NCI-H2029 treated with DMSO at 0.1 percent for 48 hours (cell line): ENCODE measurements around the gene FNDC3B.
"Not testable (repeated sequence)": the region's sequence is repeated elsewhere in the genome, so short reads cannot be mapped to it uniquely, and the experiment has no call there.

ENCODE experiments used
- DNase-seq: peaks from one replicate; lab custom pipeline; 2025; lab: John Stamatoyannopoulos, UW

FNDC3B gene

DNA sequence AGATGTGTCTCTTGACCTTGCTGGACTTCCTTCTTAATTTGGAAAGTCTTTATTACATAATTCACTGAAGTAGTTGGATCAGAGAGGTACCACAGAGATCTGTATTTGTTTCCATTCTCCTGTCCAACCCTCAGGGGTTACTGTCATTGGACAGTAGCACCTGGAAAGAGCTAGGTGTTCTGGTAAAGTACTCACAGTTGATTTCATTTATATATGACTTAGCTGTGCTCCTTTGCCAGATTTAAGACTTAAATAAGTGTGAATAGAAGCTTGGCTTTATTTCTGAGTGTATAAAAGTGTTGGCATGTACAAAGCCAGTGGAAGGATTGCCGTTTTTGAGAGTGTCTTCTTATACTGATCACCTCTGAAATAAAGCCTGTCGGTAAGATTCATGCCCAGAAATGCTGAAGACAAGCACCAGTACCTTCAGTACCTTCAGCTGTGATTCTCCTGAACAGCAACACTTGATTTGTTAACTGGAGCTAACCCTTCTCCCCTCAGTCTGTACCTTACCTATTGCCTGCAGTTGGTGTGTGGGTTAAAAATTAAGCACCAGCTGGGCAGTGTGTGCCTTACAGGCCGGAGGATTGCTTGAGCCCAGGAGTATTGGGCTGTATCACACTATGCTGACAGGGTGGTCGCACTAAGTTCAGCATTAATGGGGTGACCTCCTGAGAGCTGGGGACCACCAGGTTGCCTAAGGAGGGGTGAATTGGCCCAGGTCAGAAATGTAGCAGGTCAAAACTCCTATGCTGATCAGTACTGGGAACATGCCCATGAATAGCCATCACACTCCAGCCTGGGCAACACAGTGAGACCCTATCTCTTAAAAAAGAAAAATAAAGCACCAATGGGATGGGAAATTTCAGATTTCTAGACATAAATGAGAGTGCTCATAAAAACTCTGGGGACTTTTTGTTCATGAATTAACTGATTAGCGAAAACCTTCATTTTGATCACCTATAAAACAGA is 197.7 kb downstream of the FNDC3B start:
- DNase-seq: no peak

DNA sequence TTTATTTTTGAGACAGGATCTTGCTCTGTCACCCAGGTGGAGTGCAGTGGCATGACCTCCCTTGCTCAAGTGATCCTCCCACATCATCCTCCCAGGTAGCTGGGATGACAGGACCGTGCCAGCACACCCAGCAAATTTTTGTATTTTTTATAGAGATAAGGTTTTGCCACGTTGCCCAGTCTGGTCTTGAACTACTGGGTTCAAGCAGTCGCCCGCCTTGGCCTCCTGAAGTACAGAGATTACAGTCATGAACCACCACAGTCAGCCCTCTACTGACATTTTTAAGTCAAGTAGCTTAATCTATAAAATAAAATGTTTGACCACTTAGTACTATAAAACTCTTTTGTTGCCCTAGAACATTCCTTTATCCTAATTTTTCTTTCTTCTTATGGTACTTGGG is 198.8 kb downstream of the FNDC3B start:
- no peak for DNase-seq

DNA sequence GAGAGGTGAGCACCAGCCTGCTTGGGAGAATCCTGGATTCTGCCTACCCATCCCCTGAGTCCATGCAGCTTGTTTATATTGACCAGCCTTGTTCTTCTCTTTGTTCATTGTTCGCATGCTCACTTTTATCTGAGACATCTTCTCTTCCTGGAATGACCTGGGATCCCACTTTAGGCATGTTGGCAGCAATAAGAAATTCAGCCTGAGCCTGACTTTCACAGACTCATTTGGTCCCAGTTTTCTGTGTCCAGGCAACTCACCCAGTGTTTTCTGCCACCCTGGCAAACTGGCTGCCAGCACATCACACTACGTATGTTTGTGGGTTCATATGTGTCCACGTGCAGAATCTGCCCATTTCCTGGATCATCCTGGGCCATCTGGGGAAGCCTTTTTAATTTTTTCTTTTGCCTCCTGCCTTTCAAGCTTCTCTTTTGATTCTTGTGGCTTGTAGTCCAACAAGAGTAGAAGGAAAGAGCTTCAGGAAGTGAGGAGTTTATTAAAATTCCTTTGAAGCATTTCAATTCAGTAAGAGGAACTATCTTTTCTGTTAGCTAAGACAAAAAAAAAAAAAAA is 199.9 kb downstream of the FNDC3B start:
- no peak for DNase-seq

DNA sequence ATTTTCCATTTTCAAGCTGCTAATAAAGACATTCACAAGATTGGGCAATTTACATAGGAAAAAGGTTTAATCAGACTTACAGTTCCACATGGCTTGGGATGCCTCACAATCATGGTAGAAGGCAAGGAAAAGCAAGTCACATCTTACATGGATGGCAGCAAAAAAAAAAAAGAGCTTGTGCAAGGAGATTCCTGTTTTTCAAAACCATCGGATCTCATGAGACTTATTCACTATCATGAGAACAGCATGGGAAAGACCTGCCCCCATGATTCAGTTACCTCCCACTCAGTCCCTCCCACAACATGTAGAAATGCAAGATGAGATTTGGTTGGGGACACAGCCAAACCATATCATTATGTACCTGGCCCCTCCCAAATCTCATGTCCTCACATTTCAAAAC is 202.0 kb downstream of the FNDC3B start:
- DNase-seq: no peak

DNA sequence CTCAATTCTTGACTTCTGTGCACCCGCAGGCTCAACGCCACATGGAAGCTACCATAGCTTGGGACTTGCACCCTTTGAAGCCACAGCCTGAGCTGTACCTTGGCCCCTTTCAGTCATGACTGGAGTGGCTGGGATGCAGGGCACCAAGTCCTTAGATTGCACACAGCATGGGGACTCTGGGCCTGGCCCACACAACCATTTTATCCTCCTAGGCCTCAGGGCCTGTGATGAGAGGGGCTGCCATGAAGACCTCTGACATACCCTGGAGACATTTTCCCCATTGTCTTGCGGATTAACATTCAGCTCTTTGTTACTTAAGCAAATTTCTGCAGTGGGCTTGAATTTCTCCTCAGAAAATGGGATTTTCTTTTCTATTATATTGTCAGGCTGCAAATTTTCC is 203.1 kb downstream of the FNDC3B start:
- not testable (repeated sequence) for DNase-seq

DNA sequence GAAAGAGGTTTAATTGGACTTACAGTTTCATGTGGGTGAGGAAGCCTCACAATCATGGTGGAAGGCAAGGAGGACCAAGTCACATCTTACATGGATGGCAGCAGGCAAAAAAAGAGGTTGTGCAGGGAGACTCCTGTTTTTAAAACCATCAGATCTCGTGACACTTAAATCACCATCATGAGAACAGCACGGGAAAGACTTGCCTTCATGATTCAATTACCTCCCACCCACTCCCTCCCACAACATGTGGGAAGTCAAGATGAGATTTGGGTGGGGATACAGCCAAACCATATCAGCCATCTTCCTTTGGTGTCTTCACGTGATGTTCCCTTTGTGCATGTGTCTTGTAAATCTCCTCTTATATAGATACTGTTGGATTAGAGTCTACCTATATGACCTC is 204.0 kb downstream of the FNDC3B start:
- not testable (repeated sequence) for DNase-seq

DNA sequence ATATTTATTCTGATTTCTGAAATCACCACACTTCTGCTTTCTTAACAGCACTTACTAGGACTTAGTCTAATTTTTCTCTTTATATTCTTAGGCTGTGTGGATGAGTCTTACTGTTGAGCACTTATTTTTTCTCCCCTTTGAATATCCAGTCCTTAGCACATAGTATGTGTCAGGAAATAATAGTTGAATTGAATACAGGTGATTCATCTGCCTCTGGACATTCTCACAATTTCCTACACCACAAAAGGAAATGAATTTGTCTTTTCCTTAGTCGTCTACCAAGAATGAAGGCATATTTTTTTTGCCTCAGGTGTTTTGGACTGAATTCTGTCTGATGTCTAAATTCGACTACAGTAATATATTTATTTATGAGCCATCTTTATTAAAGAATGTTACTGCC is 204.6 kb downstream of the FNDC3B start:
- DNase-seq: no peak

DNA sequence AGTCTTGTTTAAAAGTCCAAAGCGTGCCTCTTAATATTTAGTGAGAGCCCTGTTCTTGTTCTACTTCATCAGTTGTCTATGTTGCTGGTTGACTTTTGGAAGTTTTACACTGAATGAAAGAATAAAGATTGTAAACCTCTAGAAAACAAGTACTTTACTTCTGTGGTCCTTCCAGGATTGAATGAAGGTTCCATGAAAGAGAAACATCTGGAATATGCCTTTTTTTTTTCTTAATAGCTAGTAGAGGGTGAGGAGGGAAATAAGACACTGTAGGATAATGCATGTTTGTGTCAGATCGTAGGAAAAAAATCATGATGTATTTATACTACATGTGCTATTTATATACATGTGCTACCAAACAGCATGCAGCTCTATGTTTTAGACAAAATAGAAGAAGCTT is 205.9 kb downstream of the FNDC3B start:
- DNase-seq: no peak

DNA sequence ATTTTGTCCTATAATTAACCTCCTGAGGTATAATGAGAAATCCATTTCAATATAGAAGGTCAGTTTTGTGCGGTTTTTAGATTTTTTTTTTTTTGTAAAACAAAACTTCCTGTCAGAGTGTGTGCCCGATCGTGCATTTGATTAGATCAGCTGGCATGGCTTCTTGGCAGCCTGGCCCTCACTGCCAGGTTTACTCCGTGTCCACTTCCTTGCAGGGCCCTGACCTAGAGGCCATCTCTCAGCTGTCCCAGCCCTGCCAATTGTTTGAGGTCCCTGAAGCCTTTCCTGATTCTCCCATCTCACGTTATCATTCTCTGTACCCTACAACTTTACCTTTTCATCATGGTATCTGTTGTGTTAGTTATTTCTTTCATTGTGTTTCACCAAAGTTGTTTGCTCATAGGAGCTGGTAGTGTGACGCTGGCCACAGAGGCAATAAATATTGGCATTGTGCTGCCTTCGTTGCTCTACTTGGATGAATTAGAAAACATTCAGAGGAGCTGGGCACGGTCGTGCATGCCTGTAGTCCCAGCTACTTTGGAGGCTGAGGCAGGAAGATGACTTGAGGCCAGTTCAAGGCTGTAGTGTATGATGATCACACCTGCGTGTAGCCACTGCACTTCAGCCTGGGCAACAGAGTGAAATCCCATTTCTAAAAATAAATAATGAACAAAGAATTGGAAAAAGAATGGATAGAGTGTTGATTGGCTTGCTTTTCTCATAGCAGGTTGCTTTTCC is 206.9 kb downstream of the FNDC3B start:
- no peak for DNase-seq

DNA sequence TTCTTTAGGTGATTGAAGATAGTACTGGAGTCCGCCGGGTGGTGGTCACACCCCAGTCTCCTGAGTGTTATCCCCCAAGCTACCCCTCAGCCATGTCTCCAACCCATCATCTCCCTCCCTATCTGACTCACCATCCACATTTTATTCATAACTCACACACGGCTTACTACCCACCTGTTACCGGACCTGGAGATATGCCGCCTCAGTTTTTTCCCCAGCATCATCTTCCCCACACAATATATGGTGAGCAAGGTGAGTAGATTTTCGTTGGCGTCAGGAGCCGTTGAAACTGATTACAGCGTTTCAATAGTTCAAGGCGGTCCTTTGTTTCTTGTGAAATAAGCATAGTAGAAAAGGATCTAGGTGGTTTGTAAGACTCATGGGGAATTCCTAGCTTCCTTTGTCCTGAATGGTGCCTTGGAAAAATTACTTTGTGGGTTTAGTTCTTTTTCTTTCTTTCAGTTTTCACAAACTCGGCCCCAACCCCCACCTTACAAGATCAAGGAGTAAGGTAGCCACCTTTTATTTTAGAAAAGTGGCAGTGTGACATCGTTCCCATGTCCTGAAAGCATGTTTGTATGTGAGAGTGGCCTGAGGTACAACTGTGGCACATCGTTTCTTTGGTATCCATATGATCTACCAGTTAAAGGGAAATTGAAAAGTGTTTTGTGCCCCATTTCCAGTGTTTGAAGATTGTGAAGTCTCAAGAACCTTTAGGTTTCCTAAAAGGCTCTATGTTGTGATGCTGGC is 208.3 kb downstream of the FNDC3B start:
- DNase-seq: no peak

DNA sequence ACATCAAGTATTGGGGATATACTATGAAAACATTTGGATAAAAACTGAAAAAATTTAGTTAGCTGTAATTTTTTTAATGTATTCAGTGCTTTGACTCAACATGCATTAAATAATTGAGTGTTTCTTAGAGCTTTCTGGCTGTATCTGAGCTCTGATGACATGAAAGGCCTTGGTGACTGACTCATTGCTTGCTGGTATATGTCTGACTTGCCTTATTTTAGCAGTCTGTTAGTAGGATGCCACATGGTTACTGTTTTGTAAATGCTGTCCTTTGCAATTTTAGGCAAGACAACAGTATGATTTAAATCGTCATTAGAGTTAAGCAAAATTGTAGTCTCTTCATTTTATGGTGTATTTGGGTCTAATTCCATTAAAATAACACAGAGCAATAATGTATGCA is 209.7 kb downstream of the FNDC3B start:
- DNase-seq: no peak

DNA sequence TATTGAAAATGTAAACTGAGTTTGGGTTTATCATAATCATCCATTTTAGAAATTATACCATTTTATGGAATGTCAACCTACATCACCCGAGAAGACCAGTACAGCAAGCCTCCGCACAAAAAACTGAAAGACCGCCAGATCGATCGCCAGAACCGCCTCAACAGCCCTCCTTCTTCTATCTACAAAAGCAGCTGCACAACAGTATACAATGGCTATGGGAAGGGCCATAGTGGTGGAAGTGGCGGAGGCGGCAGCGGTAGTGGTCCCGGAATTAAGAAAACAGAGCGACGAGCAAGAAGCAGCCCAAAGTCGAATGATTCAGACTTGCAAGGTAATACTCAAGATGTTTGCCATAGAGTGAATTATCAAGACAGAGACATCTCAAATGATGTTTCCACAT is 211.8 kb downstream of the FNDC3B start:
- no peak for DNase-seq

DNA sequence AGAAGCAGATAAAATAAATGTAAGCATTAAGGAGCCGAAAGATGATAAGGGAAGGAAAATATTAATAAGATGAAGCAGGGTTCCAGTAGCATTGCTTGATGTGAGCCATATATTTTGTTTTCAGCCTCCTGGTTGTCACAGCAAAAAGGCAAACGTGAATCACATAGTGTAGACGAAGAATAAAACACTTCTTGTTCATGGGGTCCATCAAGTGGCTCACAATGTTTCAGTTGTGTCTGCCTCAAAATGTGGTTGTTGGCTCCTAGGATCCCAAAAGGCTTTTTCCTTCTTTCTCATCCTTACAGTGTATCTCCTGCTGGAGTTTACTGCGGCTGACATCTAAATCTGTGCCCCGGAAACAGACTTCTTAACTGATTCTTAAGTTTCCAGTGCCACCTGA is 213.8 kb downstream of the FNDC3B start:
- DNase-seq: no peak

DNA sequence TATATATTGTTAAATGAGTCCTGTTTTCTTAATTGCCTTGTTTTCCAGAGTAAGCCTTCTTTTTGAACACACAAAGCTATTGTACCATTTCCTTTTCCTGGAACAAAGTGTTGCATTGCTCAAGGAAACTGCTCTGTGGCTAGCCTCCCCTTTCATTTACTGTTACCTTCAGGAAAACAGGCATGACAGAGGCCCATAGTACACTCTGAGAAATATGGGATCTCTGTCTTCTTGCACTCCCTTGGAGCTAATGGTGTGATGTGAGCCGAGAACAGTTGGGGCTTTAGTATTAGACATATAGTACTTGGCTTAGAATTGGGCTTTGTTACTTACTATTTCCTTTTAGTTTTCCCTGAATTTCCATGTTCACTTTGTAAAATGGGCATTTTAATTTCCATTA is 215.2 kb downstream of the FNDC3B start:
- no peak for DNase-seq

DNA sequence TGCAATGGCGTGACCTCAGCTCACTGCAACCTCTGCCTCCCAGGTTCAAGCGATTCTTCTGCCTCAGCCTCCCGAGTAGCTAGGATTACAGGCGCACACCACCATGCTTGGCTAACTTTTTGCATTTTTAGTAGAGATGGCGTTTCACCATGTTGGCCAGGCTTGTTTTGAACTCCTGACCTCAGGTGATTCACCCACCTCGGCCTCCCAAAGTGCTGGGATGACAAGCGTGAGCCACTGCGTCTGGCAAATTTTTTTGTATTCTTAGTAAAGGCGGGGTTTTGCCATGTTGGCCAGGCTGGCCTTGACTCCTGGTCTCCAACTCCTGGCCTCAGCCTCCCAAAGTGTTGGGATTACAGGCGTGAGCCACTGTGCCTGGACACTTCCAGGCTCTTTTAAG is 215.9 kb downstream of the FNDC3B start:
- not testable (repeated sequence) for DNase-seq

DNA sequence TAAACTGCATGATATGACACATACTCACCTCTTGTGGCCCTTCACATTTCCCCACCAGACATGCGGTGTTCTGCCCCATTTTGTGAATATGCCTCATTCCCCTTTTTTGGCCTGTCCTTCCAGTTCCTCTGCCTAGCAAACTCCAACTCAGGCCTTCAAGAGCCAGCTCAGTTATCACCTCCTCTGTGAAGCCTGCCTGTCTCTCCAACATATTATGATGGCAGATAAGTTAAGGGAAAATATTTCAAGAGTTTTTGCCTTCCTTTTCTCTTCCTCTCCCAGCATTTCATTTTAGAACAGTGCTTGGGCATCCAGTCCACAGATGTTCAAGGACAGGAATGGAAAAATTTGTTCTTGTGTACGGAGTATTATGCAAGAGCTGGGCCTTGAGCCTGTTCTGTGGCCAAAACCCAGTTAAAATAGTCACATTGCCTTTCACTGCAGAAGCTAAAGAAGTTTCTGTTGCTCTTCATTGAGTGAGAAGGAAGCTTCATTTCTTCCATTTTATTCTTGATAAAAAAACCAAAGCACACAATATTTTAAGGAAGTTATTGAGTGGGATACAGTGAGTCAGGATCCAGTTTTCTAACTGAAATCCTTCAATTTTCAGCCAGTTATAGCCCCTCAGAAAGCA is 216.8 kb downstream of the FNDC3B start:
- no peak for DNase-seq

DNA sequence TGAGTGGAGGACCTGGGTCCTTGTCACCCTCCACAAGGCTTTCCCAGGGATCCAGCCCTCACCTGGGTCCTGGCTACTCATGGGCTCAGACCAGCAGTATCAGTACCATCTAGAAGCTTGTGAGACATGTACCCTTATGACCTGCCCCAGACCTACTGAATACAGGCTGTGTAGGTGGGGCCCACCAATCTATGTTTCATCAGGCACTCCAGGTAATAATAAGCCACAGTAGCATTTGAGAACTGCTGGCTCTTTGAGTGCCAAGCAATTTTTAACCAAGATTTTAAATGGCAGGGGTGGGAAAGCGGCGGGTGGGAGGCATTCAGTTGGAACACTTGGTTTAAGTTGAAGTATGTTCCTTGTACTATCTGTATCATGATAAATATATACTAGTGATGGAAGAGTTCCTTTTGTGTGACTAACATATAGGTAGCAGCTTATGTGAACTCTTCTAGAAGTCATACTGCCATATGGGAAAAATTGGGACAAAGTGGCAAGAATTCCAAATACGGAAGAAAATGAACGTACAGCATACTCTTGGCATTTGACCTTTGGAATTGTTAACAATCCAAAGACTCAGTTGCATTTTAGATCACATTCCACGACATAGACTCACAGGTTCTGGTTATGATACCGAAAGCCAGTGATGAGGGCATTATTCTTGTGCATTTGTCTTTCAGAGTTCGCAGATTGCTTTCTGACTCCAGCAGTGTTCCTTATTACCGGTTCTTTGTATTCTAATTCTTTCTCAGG is 218.4 kb downstream of the FNDC3B start:
- DNase-seq: no peak

DNA sequence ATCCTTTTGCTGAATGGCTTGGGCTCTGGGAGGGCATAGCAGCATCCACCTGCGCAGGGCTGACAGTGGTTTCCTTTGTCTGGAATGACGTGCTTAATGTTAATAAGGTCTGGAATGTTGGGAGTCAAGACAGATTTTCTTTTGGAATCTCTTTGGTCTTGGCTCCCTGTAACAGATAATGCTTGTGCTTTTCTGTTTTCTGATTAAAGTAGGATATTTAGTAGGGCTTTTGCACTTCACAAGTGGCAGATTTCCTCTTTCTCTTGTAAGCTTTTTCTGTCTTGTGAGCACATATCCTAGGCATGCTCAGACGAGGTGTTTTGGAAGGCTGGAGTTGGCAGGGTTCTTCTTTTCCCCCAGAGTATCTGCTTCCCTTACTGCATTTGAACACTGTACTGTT is 219.2 kb downstream of the FNDC3B start:
- DNase-seq: no peak

DNA sequence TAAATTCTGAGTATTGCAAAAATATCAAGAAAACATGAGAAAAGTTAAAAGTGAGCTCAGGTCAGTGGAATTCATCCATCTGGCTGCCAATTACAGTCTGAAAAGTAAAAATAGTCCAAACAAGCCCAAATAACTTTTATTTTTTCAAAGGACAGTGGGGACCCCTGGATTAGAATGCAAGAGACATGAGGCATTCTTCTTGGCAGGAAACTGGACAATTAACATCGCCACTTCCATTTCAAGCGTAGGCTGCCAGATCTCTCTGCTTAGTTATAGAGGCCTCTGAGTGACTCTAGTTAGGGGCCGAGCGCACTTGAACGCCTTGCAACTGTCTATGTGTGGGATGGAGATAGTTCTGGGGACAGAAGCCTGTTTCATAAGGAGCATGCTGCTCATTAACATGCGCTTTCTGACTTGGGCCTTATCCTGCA is 219.7 kb downstream of the FNDC3B start:
- no peak for DNase-seq

DNA sequence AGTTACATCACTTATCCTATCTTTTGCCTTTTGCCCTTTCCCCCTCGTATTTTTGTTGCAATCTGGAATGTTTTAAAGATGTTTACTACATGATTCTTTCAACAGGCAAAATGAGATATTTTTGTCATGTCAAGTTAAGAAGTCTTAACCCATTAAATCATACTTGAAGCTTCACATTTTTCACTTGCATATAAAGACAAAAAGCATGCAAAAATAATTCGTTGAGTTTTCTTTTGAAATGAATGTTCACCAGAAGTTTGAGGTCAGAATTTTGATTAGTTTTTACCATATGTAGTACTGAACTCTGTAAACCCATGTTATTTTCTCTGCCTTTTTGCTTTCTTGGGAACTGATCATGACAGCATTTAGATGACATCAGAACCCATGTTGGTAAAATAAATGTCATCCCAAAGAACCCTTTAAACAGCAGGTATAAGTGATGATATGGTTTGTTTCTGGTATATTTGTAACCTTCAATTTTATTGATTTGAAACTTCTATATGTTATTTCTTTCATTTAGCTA is 220.4 kb downstream of the FNDC3B start:
- no peak for DNase-seq

DNA sequence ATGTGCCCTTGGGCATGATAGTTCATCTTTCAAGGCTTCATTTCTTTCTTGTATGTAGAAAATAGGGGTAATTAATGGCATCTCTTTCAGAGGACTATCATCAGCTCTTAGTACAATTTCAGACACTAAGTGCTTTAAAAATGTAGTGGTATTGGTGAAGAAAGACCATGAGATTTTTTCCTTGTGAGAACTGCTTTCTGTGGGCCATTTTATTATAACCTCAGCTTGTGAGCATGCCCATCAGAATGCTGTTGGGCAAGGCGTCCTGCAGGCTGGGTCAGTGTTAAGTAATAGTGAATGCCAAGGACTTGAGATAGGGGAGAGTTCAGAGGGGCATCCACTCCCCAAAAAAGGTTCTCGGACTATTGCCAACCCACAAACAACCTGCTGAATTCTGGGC is 221.0 kb downstream of the FNDC3B start:
- DNase-seq: no peak
